Stimulated activated CD8-positive, alpha-beta memory T cell treated with anti-CD3 and anti-CD28 coated beads, Interleukin-12 subunit alpha, Interleukin-12 subunit beta, amount 100 ng/mL, for 24 hours (primary cell): Measurements from ENCODE around the gene GMEB1.
"Not testable (repeated sequence)": the region's sequence is repeated elsewhere in the genome, so short reads cannot be mapped to it uniquely, and the experiment has no call there.

Experiments
- DNase-seq: peaks from one replicate; pipeline ENCODE4 v3.0.0-alpha.2; 2020; ENCODE audit errors: extremely low read depth

The GMEB1 gene

DNA sequence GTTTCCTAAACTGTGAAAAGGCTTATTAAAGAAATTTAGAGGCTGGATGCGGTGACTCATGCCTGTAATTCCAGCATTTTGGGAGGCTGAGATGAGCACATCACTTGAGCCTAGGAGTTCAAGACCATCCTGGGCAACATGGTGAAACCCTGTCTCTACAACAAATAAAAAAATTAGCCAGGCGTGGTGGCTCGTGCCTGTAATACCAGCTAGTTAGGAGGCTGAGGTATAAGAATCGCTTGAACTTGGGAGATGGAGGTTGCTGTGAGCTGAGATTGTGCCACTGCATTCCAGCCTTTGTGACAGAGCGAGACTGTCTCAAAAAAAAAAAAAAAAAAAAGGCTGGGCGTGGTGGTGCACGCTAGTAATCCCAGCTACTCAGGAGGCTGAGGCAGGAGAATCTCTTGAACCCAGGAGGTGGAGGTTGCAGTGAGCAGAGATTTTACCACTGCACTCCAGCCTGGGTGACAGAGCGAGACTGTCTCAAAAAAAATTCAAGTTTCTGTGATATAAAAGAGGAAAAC lies 82.2 kb downstream of the GMEB1 start:
- not testable (repeated sequence) for DNase-seq

DNA sequence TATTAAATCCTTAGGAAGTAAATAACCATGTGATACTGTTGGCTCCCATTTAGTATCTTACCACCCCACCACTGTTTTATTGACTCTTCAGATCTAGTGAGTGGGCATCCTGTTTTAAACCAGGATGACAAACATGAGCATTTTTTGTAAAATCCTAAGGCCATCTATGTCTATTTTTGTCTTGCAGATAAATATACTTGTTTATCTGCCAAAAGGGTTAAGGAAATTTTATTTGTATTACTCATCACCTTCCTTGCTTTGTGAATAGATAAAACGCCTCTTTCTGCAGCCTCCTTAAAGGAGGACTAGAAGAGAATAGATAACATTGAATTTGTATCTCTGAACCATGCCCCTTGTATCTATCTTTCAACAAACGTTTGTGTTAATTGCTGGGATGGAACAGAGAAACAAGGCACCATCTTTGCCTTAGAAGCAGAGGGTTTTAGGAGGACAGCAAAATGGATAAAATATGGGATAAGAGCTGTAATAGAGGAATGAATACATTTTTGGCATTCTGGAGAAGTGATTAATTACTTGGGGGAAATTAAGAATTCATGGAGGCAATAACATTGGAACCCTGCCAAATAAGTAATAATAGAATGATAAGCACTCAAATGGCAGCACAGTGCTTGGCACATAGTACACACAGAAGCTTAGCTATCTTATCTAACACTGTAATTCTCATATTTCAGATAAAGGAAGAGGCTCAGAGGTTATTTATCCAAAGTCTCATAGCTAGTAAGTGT lies 82.9 kb downstream of the GMEB1 start:
- no peak for DNase-seq

DNA sequence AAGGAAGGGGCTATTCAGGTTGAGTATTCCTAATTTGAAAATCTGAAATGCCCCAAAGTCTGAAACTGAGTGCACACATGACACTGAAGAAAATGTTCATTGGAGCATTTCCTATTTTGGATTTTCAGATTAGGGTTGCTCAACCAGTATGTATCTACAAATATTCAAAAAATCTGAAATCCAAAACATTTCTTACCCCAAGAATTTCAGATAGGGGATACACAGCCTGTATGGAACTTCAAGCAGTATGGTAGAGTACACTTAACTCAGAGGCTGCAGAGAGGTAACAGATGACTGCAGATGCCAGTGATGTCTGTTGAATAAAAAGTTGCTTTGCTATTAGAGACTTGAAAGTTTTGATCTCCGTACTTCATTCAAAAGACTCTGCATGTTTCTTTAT lies 87.1 kb downstream of the GMEB1 start:
- DNase-seq: no peak

DNA sequence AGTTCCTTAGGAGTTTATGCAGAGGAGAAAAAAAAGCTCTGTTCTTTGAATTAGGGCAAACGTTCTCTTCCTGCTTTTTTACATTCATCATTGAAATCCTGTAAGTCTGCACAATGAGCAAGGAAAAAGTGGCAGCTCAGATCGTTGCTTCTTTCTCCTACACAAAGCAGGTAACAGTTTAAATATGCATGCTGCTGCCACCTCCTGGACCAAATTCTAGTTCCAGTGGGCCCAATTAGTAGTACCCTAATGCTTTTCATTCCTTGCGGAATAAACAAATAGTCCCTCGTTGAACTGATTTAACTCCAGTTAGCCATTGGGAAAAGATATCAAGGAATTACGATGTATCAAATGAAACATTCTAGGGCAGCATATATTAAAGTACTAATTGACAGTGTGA lies 88.3 kb downstream of the GMEB1 start:
- DNase-seq: no peak

DNA sequence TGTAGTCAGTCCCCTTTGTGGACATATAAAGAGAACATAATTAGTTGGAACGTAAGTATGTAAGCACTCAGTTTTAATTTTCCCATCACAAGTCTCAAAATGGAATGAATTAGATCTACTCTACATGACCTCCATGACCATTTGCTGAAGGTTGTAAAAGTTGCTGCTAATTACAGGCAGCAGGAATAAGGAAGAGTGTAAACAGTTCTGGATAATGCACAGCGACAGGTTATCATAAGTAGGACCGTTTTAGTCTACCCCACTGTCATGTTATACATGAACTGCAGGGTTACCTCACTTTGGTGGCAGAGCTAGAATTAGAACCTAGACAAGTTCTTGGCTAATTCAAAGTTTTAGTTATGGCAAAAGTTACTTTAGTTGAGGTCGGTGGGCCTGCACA lies 89.8 kb downstream of the GMEB1 start:
- no peak for DNase-seq

DNA sequence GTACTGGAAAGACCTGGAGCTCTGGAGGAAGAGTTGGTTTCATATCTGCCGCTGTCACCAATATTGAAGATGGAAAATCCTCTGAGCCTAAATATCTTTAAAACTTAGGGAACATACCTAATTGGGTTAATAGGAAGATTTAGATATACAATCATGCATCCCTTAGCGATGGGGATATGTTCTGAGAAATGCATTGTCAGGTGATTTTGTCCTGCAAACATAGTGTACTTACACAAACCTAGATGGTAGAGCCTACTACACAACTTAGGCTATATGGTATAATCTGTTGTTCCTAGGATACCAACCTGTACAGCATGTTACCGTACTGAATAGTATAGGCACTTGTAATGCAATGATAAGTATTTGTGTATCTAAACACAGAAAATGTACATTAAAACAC lies 90.7 kb downstream of the GMEB1 start:
- no peak for DNase-seq

DNA sequence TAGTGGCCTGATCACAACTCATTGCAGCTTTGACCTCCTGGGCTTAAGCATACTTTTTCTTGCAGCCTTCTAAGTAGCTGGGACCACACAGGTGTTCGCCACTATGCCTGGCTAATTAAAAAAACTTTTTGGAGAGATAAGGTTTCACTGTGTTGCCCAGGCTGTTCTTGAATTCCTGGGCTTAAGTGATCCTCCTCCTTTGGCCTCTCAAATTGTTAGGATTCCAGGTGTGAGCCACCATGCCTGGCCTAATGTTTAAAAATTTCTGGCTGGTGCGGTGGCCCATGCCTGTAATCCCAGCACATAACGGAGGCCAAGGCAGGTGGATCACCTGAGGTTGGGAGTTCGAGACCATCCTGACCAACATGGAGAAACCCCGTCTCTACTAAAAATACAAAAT lies 92.6 kb downstream of the GMEB1 start:
- DNase-seq: no peak

DNA sequence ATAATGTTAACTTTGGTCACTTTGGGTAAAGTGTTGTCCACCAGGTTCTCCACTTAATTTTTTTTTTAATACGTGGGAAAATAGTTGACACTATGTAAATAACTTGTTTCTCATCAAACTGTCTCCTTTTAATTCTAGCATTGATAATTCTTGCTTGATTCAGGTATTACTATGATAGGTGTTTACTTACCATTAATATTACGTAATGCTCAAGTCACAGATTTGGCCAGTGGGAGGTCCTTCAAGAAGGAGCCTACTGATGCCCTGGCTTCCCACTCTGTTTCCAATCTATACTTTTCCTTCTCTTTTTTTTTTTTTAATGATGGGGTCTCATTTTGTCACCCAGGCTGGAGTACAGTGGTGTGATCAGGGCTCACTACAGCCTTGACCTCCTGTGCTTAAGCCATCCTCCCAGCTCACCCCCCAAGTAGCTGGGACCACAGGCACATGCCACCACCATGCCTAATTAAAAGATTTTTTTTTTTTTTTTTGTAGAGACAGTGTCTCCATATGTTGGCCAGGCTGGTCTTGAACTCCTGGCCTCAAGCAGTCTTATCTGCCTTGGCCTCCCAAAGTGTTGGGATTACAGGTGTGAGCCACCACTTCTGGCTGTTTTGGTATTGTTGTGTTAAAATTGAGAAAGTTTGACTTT lies 98.1 kb downstream of the GMEB1 start:
- no peak for DNase-seq
